Epithelial cell of prostate (primary cell): ENCODE data around the gene KLK12.
A peak's percentile ranks its signal among the peaks of the same experiment; 100 is the strongest.
"Not testable (repeated sequence)": the region's sequence is repeated elsewhere in the genome, so short reads cannot be mapped to it uniquely, and the experiment has no call there.

Experiments used
- DNase-seq: peaks from one replicate; pipeline ENCODE4 v3.0.0-alpha.2; 2011; ENCODE audit warnings: low read depth, low spot score
- H3K27ac ChIP-seq: fragments of 450-650 bp; 2 replicates; pipeline ENCODE4 v1.5.1; 2017; ENCODE audit warnings: mild to moderate bottlenecking

Gene KLK12

GRCh38 chr19:50994129-50994528 is 40.7 kb downstream of the KLK12 start:
- peak overlapping the region; percentile 86 for H3K27ac ChIP-seq
- DNase-seq, result no peak

- DNase-seq, result peak; percentile 86
- peak overlapping the region; percentile 86 for H3K27ac ChIP-seq
These were observed 42.2 kb downstream of the KLK12 start for GRCh38 chr19:50992666-50993035.

- peak overlapping the region; percentile 48 for H3K27ac ChIP-seq
- DNase-seq, result not testable (repeated sequence)
These were observed 50.4 kb downstream of the KLK12 start for GRCh38 chr19:50984416-50984815.

GRCh38 chr19:50983625-50984292 is 51.0 kb downstream of the KLK12 start, which contains the start of gene KLK7:
TSS of gene KLK7 (minus strand) at chr19:50983917. CDS start at chr19:50982399, 1,518 bp downstream.
- no peak for DNase-seq
- H3K27ac ChIP-seq, result peak within 1 kb of the TSS; percentile 48

- peak overlapping the region; percentile 37 for H3K27ac ChIP-seq
These were observed 52.6 kb downstream of the KLK12 start for GRCh38 chr19:50982186-50982585.

GRCh38 chr19:50981587-50982146 is 53.1 kb downstream of the KLK12 start:
- H3K27ac ChIP-seq, result peak overlapping the region; percentile 37
- DNase-seq, result no peak

More at GRCh38 chr19:50982186-50982585, 52.6 kb downstream of the KLK12 start:
- DNase-seq, result no peak

GRCh38 chr19:50980208-50980607 is 54.6 kb downstream of the KLK12 start:
- H3K27ac ChIP-seq, result no peak overlapping the region
- DNase-seq, result no peak

GRCh38 chr19:50979758-50980157 is 55.0 kb downstream of the KLK12 start:
- DNase-seq, result no peak
- peak overlapping the region; percentile 13 for H3K27ac ChIP-seq
